GM12801 (cell line): ENCODE data around the gene UTP3.

Source experiments
- TF ChIP-seq, protein P1 (sequence below): IDR thresholded peaks from one replicate; pipeline ENCODE4 v1.5.1; 2011; ENCODE audit warnings: control low read depth; ENCODE audit not compliant: insufficient read length; ENCODE audit errors: extremely low read depth

The UTP3 gene

DNA sequence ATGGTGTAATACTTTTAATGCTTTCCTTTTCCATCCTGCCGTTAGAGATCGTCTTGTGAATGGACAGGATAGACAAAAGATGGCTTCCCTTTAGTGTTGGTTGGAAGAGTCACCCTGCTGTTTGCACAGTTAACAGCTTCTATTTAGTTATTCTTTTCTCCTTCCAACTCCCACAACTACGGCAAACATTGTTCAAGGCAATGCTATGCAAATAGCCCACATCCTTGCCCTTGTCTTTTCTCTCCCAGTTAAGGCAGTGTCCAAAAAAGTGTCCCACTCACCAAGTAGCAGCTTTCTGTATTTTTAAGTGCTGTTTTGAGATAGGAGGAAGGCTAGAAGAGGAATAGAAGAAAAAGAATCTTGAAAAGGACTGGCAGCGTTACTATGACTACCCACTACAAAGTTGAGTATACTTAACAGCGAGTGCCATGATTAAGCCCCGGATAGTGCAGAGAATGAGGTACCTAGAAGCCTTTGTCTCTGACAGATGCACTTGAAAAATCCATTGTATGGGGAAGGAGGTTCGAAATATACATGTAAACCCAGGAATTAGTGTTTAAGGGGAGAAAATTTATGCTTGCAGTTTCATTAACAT, 21.4 kb downstream of the UTP3 start:
- TF ChIP-seq, protein P1, sequence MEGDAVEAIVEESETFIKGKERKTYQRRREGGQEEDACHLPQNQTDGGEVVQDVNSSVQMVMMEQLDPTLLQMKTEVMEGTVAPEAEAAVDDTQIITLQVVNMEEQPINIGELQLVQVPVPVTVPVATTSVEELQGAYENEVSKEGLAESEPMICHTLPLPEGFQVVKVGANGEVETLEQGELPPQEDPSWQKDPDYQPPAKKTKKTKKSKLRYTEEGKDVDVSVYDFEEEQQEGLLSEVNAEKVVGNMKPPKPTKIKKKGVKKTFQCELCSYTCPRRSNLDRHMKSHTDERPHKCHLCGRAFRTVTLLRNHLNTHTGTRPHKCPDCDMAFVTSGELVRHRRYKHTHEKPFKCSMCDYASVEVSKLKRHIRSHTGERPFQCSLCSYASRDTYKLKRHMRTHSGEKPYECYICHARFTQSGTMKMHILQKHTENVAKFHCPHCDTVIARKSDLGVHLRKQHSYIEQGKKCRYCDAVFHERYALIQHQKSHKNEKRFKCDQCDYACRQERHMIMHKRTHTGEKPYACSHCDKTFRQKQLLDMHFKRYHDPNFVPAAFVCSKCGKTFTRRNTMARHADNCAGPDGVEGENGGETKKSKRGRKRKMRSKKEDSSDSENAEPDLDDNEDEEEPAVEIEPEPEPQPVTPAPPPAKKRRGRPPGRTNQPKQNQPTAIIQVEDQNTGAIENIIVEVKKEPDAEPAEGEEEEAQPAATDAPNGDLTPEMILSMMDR, result no peak

DNA sequence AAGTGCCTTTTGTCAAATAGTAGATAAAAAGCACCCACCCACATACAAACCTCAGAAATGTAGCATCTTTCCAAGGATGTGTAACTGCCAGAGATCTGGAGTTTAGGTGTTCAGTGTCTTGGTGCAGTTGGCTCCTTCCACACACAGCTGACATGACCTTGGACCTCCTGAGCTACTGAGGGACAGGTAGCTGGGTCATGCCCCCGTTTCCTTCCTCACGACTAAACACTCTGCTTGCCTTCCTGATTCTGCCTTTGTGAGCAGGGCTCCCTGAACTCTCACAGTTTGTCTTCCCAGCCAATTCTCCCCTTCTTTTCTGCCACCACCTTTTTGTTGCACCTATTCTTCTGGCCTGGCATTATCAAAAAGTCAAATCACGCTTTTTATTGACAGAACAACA, 23.3 kb downstream of the UTP3 start:
- TF ChIP-seq, protein P1, result no peak

DNA sequence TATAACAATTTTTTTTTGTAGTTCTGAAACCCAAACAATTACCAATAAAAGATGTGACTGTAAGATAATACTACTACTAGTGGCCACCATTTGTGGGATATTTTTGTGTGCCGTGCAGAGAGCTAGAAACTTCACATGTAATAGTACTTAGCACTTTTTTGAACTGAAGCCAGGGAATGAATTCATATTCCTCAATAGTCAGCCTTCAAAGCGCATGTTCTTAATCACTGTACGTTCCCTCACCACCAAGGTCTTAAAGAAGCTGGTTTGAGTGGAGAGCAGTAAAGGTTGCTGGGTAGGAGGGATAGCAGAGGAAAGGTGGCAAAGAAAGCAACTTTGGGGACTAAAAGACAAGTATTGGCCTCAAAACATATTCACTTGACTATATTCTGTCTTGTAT, 23.8 kb downstream of the UTP3 start:
- TF ChIP-seq, protein P1, result no peak

DNA sequence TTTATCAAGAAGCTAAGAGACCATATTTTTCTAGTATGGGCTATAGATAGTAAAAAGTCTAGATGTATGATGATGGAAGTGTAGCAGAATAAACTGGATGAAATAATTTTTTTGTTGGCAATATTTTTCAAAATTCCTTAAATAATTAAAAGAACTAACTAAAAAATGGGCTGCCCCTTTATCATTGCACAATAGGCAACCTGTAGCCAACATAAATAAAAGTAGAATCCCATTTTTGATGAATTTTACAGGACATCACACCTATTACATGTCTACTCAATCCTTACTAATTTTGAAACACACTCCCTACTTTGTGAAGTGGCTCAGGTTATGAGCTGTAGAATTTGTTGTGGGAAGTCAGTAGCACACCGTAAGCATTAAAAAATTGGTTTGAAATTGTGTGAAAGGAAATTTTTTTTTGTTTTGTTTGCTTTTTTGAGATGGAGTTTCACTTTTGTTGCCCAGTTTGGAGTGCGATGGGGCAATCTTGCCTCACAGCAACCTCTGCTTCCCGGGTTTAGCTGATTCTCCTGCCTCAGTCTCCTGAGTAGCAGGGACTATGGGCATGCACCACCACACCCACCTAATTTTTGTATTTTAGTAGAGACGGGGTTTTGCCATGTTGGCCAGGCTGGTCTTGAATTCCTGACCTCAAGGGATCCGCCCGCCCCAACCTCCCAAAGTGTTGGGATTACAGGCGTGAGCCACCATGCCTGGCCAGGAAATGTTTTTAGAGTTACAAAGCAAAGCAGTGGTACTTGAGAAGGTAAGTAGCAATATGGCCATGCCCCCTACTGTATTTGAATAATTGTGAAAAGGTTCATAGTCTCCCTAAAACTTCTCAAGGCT, 24.5 kb downstream of the UTP3 start:
- TF ChIP-seq, protein P1, result no peak

DNA sequence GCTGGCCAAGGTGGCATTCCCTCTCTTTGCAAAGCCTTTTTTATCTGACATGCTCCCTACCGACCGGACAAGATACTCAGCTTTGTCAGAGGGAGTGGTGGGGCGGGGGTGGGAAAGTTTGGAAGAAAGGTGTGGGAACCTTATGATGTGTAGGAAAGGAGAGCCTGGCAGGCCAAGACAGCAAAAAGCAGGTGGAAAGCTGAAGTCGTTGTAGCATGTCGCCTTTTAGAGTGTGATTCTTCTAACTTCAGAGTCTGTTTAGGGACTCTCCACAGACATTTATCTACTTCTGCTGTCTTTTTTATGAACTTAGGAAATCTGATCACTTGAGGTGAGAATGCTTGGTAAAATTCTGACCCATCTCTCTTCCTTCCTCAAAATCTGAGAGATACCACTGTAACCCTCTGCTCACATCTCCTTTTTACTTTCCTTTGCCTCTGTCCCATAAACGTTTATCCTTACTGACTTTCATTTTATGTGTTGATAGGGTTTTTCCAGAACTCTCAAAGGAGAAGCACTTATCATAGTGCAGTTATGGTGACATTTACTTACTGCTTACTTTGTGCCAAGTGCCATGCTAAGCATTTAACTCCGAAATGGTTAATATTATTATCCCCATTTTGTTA, 25.2 kb downstream of the UTP3 start:
- TF ChIP-seq, protein P1, result no peak

DNA sequence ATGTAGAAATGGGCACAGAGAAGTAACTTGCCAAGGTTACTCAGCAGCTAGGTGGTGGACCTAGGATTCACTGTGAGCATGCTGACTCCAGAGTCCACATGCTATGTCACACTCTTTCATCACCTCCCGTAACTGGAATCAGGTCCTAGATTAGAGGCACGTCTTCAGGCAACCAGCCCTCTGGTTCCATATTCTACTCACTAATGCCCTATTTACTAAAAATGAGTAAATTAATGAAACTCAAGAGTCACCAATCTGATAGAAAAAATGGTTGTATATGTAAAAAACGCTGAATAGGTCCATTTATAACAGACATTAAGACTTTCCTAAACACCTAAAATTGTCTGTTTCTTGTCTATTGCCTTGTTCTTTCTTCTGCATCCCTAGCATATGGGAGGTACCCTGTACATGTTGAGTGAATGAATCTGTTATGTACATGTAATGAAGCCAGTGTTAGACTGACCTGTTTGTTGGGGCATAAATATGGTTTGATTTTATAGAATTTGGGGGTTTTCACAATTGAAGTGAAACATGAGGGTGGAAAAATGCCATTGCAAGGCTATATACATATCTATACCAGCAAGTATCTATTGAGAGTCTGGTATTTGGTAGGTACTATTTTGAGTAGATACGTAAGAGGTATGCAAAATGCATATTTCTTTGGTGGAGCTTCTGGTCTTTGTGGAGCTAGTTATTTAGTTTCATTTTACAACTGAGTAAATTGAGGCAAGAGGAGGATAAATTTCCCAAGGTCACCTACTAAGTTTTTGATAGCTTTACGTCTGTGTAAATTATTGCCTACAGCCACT, 26.0 kb downstream of the UTP3 start:
- TF ChIP-seq, protein P1, result no peak

DNA sequence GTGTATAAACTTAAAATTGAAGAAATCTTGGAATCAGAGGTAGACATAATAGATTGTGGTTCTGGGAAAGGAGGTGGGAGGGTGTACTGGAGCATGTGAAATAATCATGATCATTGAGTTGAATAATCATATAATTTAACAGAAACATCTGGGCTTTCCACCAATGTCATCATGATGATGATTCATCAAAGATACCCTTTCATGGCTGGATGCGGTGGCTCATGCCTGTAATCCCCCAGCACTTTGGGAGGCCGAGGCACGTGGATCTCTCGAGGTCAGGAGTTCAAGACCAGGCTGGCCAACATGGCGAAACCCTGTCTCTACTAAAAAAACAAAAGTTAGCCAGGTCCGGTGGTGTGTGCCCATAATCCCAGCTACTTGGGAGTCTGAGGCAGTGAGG, 26.8 kb downstream of the UTP3 start:
- TF ChIP-seq, protein P1, result no peak
